HG02870 (cell line): ENCODE results near the gene GCGR.

Experiments
- ATAC-seq: cut with Tn5 transposase; IDR thresholded peaks from one replicate; pipeline ENCODE4 v1.9.1; 2021; ENCODE audit warnings: mild to moderate bottlenecking, moderate library complexity; ENCODE audit not compliant: unreplicated experiment

GCGR gene

DNA sequence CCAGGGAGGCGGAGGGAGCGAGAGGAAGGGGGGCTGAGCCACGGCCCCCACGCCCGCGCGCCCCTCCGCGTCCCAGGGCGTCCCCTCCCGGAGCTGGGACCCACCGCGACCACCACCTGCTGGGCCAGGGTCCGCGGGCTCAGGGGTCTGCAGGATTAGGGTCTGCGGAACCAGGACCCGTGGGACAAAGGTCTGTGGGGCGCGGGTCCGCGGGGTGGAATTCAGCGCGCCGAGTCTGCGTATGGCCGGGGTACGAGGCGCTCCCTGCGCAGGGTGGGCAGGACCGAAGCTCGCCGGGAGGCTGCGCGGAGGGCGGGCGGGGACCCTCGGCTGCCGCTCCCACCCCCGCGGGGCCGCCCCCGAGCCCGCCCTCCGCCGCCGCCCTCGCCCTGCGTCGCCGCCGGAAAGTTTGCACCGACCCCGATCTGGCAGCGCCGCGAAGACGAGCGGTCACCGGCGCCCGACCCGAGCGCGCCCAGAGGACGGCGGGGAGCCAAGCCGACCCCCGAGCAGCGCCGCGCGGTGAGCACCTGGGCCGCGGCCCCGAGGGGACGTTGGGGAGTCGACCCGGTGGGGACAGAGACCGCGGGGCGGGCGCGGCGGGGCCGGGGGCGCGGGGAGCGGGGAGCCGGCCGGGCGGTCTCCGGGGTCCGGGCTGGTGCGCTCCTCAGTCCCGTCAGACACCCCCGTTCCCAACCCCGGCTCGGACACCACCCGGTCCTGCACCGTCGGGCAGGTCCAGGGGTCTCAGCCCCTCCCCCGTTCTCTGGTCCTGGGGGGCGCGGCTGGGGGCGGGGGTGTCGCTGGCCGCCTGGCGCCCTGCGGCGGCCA lies at the start of gene GCGR:
TSS of gene GCGR (plus strand) at position 423 of the 831 bp plus-strand sequence. CDS start 4,869 bp downstream, outside the sequence.
- ATAC-seq: no peak

- no peak for ATAC-seq
These were observed 11.0 kb upstream of the GCGR start for GRCh38 chr17:81792675-81793615.

GRCh38 chr17:81794074-81794476 lies 9.9 kb upstream of the GCGR start:
- no peak for ATAC-seq

DNA sequence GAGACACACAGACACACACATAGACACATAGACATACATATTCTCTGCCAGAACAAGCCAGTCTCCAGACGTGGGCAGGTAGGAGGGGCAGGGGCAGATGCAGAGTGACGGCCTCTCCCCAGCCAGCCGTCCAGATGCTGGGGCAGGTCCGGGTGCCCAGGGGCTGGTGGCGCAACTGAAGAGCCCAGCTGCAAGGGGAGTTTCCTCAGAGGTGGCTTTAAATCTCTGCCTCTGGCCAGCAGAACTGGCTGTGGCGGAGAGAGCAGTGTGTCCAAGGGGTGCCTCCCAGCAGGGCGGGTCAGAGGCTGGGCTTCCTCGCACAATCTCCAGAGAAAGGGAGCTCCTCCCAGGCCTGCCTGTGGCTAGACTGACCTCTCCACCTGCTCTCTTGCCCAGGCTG lies 9.4 kb upstream of the GCGR start:
- no peak for ATAC-seq

DNA sequence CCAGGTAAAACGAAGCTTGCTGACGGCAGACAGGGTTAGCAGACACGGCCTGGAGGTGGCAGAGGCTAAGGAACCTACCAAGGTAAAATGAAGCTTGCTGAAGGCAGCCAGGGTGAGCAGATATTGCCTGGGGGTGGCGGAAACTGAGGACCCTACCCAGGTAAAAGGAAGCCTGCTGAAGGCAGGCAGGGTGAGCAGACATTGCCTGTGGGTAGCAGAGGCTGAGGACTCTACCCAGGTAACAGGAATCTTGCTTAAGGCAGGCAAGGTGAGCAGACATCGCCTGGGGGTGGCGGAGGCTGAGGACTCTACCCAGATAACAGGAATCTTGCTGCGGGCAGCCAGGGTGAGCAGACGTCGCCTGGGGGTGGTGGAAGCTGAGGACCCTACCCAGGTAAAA lies 2.6 kb upstream of the GCGR start:
- ATAC-seq: no peak

DNA sequence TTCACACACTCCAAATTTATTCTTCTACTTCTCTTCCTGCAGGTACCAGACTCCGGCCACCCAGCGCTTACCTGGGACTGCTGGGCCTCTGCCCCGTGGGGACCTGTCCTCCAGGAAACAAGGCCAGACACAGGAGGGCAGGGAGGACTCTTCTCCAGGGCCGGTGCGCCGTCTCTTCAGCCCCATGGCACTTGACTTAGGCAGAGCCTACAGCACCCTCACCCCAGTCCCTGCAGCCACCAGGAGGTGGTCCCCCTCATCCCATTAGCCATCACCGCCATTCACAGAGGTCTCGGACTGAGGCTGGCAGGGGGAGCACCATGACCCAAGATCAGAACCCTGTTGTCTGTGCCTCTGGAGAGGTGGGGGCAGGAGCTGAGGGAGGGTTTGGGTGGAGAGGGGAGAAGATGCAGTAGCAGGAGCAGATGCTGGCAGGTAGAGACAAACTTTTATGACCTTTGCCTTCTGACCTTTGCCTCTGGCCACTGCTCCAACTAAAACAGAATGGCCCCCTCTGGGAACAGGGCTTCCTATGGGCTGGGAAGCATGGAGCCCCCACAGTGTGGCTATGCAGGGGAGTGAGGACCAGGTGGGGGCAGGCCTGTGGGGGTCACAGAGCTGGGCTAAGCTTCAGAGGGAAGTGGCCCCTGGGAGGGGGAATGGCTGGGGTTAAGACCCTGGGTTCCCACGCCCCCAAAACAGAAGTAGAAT lies 1.7 kb upstream of the GCGR start:
- ATAC-seq: no peak

DNA sequence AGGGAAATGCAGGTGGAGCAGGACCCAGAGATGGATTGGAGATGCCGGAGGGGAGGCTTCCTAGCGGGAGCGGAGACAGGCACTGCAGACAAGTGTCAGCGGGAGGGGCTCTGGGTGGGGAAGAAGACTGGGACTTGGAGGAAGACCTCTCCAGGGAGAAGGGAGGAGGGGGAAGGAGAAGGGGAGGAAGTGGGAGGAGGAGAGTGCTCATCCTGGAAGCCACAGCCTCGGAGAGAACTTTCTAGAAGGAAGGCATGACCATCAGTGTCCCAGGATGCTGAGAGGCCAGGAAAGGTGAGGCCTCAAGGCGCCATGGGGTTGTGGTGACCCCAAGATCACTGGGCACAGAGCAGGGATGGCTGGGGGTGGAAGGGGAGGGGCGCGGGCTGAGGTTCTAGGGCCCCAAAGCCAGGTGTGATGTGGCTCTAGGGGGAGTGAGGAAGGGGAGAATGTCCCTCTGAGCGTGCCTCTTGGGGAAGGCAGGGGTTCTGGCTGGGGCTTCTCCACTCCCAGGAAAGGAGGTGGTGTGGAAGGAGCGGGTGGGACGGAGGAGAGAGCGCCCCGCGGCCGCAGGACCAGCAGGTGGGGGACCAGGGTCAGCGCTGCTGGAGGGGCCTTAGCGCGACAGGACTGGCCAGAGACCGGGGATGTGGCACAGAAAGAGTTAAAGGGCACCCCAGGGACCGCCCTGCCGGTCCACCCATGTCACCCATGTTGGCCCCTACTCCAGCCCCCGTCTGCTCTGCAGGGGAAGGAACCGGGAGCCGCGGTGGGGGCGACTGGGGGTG lies 900 bp upstream of the GCGR start:
- ATAC-seq: no peak

GRCh38 chr17:81804559-81805399 lies 829 bp downstream of the GCGR start:
- ATAC-seq: no peak

DNA sequence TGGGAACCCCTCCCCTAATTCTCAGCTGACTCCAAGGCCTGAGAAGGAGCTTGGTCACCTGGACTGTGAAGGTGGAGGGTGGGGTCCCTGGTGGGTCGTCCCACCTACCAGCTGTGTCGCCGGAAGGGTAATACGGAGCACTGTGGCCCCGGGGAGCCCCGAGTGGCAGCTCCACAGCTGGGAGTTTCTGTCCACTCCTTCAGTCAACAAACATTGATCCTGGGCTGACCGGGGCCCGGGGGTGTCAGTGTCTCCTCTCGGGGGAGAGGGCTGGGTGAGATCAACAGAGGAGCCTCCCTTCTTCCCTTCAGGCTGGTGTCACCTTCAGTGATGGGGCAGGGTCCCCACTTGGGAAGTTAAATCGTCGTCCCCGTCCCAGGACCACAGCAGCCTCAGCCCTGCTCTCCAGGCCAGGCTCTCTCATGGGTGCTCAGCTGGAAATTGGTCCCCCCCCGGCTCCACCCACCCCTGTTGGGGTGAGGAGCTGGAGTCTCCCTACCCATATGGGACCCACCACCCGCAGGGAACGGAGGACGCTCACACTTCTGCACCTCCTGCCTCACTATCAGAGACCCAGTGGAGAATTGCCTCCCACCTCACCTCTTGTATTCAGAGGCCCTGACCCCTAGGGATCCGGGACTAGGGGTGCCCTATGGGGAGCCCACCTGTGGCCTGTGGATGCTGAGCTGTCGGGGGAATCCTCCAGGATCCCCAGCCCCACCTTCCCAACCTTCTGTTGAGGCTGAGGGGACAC lies 1.9 kb downstream of the GCGR start:
- no peak for ATAC-seq

GRCh38 chr17:81806461-81807209 lies 2.7 kb downstream of the GCGR start:
- no peak for ATAC-seq

DNA sequence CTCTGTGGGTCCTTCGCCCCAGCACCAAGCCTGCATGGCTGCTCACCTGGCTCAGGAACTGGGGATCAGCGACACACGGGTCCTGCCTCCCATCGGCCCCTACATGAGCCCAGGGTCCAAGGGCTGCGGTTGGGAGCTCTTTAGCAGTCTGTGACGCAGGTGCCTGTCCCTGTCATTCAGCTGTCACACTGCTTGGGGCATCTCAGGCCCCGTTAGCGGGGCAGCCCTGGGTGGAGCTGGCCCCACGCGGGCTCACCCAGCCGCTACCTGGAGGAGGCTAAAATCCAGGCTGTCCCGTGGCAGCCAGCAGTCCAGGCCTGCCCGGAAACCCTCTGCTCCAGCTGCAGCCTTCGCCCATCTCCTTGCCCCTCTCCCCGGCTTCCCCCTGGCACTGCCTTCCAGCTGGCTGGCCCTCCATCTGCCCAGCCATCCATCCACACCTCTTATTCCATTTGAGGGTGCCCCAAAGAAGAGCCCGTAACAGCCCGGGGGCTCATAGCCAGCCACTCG lies 3.3 kb downstream of the GCGR start:
- ATAC-seq: no peak

DNA sequence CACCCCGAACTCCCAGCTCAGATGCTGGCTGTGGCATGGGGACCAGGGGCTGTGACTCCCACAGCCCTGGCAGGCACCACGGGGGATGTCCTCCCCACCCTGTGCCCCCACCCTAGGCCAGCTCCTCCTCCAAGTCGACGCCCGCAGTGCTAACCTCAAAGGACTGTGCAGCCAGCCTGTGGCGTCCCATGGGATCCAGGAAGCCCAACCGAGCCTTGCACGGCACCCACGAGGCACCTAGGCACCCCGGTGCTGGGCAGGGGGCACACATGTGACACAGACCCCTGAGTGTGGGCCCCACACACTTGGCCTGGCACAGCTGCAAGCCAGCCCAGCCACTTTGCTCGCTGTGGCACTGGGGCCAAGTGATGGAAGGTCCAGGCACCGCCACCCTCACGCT lies 3.9 kb downstream of the GCGR start:
- ATAC-seq: no peak

DNA sequence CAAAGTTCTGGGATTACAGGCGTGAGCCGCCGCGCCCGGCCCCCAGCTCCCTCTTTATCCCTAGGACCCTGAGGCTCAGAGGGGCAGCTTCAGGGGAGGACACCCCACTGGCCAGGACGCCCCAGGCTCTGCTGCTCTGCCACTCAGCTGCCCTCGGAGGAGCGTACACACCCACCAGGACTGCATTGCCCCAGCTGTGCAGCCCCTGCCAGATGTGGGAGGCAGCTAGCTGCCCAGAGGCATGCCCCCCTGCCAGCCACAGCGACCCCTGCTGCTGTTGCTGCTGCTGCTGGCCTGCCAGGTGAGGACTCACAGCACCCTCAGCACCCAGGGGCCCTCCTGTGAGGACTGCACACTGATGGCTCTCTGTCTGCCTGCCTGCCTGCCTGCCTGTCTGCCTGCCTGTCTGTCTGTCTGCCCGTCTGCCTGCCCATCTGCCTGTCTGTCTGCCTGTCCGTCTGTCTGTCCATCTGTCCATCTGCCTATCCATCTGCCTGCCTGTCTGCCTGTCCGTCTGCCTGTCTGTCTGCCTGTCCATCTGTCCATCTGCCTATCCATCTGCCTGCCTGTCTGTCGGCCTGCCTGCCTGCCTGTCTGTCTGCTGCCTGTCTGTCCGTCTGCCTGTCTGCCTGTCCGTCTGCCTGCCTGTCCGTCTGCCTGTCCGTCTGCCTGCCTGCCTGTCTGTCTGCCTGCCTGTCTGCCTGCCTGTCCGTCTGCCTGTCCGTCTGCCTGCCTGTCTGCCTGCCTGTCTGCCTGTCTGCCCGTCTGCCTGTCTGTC lies 5.0 kb downstream of the GCGR start:
- no peak for ATAC-seq

GRCh38 chr17:81809556-81809998 lies 5.6 kb downstream of the GCGR start:
- no peak for ATAC-seq

DNA sequence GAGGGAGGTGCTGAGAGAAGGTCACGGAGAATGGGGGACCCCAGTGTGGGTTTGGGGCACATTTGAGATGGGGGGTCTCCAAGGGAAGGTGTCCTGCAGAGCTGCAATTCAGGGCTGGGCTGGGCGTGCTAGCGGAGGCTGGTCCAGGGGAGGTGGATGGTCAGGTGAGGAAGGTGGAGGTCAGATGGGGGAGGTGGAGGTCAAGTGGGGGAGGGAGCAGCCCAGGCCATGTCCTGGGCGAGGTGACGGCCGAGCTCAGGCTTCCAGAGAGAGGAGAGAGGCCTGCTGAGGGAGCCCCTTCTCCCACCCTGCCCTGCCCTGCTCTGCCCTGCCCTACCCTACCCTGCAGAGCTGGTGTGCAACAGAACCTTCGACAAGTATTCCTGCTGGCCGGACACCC lies 6.5 kb downstream of the GCGR start:
- no peak for ATAC-seq

DNA sequence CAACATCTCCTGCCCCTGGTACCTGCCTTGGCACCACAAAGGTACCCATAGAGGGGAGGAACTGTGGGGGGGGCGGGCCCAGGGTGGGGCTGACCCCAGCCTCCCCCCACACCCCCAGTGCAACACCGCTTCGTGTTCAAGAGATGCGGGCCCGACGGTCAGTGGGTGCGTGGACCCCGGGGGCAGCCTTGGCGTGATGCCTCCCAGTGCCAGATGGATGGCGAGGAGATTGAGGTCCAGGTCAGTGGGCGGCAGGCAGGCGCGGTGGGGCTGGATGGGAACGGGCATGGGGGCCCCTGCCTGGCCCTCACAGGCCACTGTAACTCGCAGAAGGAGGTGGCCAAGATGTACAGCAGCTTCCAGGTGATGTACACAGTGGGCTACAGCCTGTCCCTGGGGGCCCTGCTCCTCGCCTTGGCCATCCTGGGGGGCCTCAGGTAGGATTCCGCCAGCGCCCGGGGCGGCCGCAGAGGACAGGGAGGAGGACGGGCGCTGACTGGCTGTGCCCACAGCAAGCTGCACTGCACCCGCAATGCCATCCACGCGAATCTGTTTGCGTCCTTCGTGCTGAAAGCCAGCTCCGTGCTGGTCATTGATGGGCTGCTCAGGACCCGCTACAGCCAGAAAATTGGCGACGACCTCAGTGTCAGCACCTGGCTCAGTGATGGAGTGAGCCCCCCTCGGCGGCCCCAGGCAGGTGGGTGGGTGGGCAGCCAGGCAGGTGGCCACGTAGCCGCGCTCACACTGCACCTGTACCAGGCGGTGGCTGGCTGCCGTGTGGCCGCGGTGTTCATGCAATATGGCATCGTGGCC lies 7.1 kb downstream of the GCGR start:
- no peak for ATAC-seq
